Measurements from ENCODE around the gene USP37.
"Not testable (repeated sequence)": the region's sequence is repeated elsewhere in the genome, so short reads cannot be mapped to it uniquely, and the experiment has no call there.

The USP37 gene

DNA sequence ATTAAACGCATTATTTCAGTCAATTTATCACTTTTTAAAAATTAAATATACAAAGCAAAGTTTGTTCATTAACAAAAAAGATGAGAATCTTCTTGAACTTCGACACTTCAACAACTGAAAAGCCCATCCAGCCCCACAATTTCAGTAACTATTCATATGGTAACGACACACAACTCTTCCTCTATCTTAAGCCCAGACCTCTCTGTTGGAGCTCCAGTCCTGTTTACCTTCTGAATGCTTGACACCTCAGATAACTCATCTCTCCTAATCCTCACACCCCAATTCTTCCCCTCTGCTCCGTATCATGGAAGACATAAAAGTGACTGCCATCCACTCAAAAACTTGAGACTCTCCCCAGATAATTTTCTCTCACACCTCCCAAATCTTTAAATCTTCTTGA is 12.6 kb downstream of the USP37 start:
- no peak for DNase-seq

DNA sequence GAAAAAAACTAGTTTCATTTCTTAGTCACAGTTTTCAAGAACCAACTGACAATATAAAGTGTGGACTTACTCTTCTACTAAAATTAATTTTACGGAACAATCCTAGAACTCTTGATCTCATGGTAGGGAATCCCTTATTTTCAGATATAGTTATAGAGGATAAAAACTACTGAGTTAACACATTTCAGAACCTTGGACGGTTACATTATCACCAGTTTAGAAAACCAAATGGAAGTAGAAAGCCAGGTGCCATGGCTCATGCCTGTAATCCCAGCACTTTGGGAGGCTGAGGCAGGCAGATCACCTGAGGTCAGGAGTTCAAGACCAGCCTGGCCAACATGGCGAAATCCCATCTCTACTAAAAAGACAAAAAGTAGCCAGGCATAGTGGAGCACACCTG is 13.9 kb downstream of the USP37 start:
- not testable (repeated sequence) for DNase-seq

DNA sequence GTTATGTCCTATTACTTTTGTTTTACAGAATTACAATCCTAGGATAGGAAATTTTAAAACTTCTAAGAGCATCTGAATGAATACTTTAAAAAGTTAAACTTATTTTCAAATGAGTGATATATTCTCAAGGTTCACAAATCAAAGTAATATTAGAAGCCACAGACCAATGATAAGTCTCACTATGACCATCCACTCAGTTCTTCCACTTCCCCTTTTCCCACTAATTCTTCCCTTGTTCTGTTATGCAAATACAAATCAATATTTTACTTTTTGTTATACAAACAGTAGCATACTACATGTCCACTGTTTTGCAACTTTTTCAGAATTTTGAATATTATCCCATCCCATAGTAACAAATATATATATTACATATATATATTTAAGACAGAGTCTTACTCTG is 20.2 kb downstream of the USP37 start:
- DNase-seq: no peak

DNA sequence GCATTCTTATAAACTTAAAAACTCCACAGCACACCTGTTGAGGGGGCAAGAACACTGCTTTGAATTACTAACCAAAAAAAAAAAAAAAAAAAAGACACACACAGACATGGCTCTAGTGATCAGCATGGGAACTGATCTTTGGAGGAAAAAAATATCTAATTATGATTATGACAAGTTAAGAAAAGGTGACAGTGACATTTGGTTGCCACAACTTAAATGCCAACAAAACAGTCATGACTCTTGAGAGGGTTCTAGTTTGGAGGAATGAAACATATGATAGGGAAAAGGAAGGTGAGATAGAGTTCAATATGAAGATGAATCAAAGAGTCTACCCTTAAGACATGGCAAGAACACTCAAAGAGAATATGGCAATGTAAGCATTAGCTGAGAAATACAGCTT is 20.6 kb downstream of the USP37 start:
- DNase-seq: no peak

DNA sequence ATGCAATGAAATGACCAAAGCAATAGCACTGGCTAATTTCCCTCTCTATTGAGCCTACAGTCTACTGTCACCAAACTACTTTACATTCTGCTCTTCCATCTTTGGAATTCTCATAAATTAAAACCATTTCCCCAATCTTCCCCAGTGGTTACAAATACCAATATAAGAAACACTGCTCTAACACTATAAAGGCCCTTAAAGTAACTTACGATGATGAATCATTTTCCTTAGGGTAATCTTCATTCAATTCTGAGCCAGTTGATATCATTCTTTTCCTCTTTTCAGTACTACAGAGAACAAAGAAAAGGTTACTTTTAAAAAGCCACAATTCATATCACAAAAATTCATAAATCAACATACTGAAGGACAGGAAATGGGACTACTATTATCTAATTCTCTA is 22.1 kb downstream of the USP37 start:
- DNase-seq: no peak

DNA sequence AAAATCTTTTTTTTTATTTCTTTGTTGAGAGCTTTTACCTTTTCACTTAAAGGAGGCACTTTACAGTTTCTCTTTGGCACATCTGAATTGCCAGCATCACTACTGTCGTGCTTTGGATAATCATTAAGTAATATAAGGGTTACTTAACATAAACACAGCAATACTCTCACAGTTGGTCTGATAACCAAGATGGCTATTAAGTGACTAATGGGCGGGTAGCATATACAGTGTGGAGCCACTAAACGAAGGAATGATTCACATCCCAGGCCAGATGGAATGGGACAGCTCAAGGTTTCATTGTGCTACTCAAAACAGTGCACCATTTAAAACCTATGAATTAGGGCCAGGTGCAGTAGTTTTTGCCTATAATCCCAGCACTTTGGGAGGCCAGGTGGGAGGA is 28.1 kb downstream of the USP37 start:
- DNase-seq: no peak

DNA sequence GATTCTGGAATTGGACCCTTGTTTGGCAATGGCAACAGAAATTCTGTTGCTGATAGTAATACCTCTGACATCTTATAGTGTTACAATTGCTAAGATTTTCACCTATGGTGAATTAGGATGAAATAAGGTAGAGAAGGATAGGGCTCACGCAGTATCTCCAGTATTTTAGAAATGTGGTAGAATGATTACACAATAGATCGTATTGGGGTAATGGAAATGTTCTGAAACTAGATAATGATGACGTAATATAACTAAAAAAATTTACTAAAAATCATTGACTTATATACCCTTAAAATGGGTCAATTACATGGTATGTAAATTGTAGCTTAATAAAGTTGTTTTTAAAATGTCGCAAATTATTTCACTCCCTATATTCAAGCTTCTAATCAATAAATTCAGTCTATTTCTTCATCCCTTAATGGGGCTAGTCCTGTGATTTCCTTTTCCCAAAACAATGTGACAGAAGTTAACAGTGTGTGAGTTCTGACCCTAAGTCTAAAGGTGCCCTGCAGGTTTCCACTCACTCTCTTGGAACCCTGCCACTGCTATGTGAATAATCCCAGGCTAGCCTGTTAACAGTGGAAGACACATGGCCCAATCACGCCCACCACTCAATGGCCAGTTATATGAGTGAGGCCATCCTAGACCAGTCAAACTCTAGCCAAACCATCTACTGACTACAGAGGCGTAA is 31.2 kb downstream of the USP37 start:
- DNase-seq: no peak

DNA sequence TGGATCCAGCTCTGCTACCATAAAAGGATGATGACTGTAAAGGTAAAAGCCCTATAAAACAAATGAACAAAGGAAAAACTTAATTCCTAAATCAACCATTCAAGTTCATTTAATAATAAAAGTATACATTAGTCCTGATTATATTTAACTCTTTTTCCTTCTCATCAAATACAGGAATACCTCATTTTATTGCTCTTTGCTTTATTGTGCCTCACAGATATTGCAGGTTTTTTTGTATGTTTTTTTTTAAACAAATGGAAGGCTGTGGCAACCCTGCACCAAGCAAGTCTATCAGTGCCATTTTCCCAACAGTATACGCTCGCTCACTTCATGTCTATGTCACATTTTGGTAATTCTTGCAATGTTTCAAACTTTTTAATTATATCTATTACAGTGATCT is 38.2 kb downstream of the USP37 start:
- DNase-seq: no peak

DNA sequence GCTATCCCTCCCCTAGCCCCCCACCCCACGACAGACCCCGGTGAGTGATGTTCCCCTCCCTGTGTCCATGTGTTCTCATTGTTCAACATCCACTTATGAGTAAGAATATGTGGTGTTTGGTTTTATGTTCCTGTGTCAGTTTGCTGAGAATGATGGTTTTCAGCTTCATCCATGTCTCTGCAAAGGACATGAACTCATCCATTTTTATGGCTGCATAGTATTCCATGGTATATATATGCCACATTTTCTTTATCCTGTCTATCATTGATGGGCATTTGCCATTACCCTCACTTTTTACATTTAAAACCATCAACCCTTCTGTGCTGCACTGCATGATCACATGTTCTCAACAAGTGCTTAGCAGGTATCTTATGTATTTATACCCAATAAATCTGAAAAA is 39.7 kb downstream of the USP37 start:
- not testable (repeated sequence) for DNase-seq

DNA sequence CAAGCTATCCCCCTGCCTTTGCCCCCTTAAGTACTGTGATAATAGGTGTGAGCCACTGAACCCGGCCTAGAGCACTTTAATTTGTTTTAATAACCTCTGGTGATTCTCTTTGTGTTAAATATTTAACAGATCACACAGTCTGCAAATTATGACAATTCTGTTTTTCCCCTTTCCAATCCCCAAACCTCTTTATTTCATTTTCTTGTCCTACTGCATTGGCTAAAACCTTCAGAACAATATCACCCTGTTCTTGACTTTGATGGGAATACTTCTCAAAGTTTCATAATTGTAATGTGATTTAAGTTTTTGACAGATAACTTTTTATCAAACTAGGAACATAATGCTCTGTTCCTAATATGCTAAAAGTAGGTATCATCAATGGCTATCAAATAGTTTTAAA is 44.5 kb downstream of the USP37 start:
- no peak for DNase-seq

DNA sequence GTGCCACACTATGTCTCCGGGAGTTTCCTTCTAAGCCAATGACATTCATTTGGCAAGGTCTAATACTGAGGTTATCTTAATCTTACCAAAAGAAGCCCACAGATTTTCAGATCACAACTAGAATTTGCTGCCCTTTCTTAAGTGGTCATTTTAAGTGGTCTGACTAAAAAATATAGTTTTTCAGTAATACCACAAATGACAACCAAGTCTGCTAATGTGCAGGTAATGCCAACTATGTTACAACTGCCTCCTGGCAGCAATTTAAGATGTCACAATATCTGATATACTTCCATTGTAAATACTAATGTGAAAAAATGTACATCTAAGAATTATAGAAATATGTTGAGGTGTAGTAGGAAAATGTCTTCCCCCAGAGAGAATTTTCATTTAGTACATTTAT is 49.3 kb downstream of the USP37 start:
- no peak for DNase-seq

DNA sequence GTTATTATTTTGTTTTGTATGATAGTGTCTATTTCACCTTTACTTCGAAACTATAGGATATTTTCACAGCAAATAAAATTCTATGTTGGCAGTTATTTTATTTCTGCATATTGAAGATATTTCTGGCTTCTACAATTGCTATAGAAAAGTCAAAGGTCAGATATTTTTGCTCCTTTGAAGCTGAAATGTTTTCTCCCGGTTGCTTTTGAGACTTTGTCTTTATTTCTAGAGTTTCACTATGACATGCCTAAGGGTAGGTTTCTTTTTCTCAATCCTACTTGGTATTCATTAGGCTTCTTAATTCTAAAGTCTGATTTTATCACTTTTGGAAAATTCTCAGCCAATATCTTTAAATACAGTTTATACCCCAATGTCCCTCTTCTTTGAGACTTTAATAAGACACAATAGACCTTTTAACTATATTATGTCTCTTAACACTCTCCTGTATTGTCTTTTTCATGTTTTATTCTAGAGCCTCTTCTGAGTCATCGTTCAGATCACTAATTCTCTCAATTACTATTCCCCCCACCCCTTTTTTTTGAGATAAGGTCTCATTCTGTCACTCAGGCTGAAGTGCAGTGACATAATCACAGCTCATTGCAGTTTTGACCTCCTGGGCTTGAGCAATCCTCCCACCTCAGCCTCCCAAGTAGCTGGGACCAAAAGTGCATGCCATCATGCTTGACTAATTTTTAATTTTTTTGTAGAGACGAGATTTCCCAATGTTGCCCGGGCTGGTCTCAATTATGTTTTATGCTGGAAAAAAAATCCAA is 50.5 kb downstream of the USP37 start:
- no peak for DNase-seq

DNA sequence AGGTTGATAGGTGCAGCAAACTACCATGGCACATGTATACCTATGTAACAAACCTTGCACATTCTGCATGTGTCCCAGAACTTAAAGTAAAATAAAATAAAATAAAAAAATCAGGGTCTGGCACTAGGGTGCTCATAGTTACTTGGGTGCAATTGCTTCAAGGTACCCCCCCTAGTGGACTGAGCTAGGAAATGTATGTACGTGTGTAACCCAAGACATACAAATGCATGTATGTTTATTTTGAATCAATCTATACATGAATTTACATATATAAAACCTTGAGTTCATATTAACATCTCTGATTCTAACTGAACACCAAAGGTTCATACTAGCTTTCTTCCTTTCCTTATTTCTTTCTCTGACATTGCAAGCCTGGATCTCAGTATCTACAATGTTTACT is 51.5 kb downstream of the USP37 start:
- no peak for DNase-seq

DNA sequence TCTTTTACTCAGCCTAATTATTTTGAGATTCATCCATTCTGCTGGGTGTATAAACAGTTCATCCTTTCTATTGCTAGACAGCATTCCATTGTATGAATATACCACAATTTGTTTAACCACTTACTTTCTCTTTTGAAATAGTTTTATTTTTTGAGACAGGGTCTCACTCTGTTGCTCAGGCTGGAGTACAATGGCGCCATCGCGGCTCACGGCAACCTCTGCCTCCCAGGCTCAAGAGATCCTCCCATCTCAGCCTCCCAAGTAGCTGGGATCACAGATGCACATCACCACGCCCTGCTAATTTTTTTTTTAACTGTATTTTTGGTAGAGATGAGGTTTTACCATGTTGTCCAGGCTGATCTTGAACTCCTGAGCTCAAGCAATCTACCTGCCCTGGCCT is 54.5 kb downstream of the USP37 start:
- DNase-seq: no peak

DNA sequence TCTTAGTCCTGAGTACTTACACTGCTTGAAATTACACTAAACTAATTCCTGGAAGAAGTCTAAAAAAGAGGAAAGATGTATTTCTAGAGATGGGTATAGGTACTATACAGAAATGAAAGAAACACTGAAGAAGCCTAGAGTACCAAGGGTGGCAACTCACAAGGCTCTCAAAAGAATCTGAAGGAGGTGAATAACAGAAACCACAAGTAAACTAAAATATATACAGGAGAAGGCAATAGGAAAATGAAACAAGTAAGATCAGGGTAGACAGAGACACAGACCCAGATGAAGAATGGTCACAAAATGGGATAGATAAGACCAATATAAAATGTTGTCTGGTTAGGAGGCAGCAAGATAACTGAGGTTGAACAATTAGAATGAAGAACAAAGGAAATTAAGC is 59.9 kb downstream of the USP37 start:
- DNase-seq: no peak

DNA sequence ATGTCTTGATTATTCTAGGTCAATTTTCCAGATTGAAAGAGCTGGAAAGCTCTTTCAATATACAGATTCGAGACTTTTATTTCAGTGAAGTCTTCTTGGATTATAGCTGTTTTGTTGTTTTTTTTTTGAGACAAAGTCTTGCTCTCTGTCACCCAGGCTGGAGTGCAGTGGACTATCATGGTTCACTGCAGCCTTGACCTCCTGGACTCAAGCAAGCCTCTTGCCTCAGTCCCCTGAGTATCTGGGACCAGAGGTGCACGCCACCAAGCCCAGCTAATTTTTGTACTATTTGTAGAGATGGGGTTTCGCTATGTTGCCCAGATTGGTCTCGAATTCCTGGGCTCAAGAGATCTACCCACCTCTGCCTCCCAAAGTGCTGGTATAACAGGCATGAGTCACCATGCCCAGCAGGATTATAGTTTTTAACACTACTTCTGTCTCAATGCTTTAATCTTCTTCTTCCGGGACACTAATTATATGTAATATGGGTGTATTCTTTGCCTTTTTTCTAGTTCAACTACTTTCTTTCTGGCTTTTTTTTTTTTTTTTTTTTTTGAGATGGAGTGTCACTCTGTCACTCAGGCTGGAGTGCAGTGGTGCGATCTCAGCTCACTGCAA is 62.3 kb downstream of the USP37 start:
- no peak for DNase-seq

DNA sequence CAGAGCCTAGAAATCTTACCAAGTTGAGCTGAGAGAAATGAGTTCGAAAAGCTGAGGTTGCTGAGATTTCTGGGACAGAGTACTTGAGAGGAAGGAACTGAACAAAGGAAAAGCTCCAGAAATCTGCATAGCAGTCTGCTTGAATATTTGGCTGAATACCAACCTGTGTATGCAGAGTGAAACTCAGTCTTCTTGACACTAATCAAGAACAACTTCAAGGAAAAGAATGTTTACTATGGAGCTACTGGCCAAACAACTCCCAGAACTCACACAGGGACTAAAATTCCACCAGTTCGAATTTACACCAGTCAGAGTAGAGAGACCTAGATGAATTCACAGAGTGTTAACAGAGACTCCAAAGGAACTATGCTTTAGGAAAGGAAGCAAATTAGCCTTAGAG is 66.5 kb downstream of the USP37 start:
- peak; percentile 37 for DNase-seq

DNA sequence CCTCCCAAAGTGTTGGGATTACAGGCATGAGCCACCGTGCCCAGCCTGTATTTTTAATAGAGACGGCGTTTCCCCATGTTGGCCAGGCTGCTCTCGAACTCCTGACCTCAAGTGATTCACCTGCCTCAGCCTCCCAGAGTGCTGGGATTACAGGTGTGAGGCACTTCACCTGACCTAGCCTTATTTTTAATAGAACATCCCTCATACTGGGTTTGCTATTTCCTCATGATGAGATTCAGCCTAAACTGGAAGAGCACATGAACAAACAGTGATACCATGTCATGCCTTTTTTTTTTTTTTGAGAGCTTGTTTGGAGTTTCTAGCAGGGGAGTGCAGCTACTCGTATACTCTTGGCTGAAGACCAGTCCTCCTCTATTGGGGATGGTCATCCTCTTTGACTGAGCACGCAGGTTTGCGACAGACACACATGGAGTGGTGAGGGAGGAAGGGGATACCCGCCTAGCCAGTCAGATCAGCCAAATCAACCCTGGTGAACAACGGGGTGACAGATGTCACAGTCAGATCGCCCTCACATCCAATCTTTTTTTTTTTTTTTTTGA is 67.6 kb downstream of the USP37 start:
- DNase-seq: no peak

DNA sequence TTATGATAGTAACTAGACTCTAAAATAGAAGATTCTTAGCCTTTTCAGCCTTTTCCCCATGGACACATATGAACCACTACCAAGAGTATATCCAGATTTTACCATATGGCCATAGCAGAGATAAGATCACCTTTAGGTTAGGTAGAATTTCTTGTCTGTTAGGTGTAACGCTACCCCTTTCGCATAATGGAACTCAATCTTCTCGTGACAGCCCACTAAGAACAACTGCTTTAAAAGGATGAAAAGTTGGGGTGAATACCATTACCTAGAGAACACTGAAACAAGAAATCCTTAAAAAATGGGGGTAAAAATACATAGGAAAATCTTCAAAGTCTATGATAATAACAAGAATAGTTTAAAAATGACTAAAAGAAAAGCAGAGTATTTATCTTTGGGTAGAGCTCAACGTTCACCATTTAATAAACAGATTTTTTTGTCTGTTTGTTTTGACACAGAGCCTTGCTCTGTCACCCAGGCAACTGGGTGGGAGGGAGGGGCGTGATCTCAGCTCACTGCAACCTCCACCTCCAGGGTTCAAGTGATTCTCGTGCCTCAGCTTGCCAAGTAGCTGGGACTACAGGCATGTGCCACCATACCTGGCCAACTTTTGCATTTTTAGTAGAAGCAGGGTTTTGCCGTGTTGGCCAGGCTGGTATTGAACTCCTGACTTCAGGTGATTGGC is 82.0 kb downstream of the USP37 start:
- no peak for DNase-seq

DNA sequence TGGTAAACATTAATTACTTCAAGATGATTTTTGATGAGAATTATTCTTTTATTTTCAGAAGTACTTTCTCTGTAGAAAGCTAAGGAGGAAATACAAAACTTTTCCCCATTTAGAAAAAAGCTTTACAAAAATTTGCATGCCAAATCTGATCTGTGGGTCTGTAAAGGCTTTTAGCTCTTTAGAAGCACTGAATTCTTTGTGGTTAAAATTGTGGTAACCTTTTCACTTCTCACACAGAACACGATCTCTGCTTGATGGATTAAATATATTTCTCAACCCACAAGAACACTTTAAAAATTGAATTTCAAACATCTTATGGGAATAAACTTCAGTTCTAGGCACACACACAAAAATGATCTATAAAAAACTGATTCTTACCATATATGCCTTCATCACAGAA is 85.5 kb downstream of the USP37 start:
- no peak for DNase-seq

DNA sequence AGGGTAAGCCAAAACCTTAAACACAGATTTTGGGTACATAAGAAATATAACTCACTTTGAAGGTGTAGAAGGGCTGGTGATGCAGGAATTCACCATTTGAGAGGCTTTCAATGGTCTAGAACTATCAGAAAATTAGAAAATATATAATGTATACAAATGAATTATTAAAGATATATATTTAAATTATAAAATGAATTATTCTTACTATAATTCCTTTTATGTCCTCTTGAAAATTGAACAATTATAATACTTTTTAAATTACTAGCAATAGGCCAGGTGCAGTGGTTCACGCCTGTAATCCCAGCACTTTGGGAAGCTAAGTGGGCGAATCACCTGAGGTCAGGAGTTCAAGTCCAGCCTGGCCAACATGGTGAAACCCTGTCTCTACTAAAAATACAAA is 88.6 kb downstream of the USP37 start:
- DNase-seq: no peak

DNA sequence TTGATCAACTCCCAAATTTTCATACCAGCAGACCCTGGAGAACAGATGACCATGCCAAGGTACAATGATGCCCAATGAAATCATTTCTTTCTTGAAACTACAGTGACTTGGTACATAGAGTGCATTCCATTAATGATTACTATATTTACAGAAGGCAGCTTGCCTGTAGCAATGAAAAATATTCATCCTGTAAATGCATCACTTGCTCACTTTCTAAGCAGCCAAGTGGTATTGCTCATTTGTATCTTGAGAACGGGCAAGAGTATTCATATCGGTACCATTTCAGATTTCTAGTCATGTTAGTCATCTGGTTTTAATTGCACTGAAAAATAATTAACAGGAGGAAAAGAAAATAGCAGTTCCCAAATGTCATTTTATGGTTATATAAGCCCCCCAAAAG is 89.6 kb downstream of the USP37 start:
- no peak for DNase-seq

DNA sequence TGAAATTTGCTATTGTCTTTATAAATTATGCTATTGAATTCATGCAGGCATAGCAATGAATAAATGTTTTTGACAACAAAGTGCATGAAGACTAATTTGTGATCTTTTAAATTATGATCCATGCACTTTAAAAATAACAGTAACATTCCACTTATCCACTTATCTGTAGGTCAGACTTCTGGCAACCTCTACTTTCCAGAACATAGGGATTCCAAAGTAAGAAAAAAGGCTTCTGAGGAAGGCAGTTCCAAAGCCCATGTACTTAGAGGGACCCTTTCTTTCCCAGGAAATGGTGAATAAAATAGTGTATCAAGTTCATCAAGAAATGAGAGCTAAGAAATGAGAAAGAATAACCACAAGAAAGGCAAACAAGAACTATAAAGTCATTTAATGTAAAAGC is 90.9 kb downstream of the USP37 start:
- no peak for DNase-seq
